ENCODE data around the gene VWA5B1.
"Not testable (repeated sequence)": the region's sequence is repeated elsewhere in the genome, so short reads cannot be mapped to it uniquely, and the experiment has no call there.

VWA5B1 gene, protein sequence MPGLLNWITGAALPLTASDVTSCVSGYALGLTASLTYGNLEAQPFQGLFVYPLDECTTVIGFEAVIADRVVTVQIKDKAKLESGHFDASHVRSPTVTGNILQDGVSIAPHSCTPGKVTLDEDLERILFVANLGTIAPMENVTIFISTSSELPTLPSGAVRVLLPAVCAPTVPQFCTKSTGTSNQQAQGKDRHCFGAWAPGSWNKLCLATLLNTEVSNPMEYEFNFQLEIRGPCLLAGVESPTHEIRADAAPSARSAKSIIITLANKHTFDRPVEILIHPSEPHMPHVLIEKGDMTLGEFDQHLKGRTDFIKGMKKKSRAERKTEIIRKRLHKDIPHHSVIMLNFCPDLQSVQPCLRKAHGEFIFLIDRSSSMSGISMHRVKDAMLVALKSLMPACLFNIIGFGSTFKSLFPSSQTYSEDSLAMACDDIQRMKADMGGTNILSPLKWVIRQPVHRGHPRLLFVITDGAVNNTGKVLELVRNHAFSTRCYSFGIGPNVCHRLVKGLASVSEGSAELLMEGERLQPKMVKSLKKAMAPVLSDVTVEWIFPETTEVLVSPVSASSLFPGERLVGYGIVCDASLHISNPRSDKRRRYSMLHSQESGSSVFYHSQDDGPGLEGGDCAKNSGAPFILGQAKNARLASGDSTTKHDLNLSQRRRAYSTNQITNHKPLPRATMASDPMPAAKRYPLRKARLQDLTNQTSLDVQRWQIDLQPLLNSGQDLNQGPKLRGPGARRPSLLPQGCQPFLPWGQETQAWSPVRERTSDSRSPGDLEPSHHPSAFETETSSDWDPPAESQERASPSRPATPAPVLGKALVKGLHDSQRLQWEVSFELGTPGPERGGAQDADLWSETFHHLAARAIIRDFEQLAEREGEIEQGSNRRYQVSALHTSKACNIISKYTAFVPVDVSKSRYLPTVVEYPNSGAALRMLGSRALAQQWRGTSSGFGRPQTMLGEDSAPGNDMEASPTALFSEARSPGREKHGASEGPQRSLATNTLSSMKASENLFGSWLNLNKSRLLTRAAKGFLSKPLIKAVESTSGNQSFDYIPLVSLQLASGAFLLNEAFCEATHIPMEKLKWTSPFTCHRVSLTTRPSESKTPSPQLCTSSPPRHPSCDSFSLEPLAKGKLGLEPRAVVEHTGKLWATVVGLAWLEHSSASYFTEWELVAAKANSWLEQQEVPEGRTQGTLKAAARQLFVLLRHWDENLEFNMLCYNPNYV

DNA sequence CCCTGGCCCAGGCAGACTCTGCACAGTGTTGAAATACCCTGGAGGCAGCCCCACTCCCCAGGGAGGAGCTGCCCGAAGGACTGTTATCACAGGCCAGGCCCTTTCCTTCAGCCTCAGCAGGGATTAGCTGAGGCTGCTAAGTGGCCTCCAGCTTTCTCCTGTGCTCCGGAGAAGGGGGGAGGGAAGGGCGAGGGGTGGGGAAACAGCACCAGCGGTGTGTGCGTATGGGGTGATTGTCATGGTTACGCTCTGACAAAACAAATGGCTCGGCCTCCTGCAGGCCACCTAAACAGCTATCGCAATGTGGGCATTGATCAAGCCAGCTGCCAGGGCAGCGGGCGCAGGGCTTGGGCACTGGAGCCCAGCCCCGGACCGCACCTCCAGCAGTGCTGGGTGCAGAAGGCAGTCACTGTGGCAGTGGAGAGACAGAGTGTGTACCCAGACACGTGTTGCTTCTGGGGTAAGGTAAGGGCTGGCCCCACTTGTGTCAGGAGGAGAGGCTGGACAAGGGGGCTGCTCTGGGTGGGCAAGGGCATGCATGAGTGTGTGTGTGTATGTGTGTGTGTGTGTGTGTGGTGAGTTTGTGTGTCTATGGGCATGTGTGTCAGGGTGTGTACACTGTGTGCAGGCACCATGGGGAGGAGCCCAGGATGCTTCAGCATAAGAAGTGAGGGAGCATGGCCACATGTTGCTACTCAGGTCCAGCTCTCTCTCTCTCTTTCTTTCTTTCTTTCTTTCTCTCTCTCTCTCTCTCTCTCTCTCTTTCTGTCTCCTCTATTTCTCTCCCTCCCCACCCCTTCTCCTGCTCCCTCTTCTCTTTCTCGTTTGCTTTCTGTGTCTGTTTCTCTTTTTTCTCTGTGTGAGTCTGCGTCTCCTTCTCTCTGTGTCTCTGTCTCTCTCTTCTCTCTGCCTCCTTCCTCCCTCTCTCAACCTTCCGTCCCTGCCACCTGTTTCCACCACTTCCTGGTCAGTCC is at the start of gene VWA5B1:
TSS of gene VWA5B1 (plus strand) at position 252 of the 974 bp plus-strand sequence. CDS start 19,727 bp downstream, outside the sequence.
- peak; percentile 60 for DNase-seq (ENCODE audit: low read depth, low spot score)

DNA sequence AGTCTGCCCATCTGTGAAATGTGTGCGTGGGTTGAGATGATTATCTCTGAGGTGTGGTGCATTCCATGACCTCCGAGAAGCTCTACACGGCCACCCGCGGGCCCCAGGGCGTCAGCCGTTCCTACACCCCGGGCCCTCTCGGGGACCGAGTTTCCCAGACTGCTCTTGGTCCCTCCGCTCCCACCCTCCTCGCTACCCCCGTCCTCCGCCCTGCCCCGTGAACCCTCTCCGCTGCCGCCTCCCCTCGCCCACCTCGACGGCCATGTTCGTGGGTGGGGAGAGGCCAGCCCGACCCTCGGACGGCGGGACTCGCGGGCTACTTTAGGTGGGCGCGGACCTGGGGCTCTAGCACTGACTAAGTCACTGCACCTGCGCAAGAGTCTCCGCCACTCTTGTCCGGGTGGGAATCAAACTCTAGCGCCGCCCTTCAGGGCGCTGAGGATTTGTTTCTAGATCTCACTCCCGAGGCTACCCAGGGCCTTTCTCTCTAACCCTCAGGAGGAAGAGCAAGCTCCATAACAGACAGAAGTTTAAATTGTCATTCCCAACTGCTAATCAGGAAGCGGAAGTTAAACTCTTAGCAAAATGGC is 47.7 kb upstream of the VWA5B1 start:
- DNase-seq (ENCODE audit: low read depth, low spot score): no peak

DNA sequence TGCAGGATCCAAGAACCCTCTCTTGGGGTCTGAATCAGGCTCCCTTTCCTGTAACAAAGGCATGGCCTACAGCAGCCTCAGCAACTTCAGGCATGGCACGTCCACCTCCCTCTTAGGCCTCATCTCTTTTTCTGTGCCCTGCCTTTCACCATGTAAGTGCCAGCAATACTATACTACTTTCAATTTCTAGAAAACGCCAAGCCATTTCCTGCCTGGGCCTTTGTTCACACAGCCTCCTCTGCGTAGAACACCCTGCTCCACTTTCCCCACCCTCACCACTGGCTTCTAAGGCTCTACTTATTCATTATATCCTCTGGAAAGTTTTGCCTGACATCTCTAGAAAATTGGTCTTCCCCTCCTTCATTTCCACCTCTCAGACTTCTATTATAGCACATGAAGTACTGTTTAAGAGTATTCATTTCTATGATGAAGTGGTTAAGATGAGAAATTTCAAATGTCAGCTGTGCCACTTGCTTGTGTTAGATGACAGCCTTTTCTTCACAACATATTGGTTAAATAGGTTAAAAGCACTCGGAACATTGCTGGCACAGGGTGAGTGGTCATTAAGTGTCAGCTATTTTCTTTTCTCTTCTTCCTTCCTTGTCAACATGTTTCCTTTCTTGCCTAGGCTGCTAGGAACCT is 41.6 kb upstream of the VWA5B1 start:
- no peak for DNase-seq (ENCODE audit: low read depth, low spot score)

DNA sequence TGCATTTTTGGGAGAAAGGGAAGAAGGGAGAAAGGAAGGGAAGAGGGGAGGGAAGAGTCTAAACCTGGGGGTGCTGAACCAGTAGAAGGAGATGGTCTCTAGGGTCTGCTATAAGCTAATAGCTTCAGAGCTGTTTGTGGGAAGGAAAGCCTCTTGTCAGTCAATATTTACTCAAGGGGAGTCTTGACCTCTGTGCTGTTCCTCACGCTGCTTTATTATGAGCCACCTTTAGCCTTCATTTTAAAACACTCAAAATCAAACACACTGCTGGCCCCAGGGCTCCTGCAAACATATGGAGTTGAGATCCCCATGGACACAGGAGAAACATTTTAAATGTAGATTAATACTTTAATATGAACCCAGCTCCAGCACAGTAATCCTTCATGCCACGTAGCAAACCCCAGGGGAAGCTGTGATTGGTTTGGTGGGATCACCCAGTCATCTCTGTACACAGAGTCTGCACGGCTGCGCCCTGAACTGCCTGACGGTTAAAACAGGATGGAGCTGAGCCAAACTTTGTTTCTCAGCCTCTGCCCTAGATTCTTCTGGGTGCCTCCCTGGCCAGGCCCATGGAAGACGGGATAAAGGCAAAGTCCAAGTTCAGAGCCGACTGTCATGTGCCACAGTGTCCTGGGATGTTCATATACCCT is 40.2 kb upstream of the VWA5B1 start:
- no peak for DNase-seq (ENCODE audit: low read depth, low spot score)

DNA sequence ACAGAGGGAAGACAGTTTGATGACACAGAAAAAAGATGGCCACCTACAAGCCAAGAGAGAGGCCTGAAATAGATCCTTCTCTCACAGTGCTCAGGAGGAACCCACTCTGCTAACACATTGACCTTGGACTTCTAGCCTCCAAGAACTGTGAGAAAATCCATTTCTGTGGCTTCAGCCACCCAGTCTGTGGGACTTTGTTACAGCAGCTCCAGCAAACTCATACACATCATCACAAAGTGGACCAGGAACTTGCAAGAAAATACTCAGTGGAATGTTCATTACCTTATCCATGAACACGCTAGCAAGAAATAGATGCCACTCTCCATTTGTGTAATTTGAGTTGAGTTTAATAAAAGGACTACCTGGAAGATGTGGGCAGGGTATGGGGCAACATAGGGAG is 38.1 kb upstream of the VWA5B1 start:
- no peak for DNase-seq (ENCODE audit: low read depth, low spot score)

DNA sequence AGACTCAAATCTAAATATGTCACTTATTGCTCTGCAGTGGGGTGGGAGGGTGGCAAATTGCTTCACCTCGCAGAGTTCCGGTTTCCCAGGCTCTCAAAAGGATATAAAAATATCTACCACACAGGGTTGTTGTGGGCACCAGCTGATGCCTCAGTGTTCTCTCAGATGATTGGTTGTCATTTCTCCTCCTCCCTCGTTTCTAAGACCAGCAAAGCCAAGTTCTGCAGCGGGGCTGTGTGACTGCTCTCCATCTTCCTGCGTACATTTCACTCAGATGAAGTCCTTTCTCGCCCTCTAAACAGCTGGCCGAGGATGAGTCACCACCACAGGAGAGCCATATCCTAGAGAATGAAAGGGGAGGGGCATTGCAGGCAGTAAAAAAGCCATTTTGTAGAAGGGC is 35.0 kb upstream of the VWA5B1 start:
- no peak for DNase-seq (ENCODE audit: low read depth, low spot score)

DNA sequence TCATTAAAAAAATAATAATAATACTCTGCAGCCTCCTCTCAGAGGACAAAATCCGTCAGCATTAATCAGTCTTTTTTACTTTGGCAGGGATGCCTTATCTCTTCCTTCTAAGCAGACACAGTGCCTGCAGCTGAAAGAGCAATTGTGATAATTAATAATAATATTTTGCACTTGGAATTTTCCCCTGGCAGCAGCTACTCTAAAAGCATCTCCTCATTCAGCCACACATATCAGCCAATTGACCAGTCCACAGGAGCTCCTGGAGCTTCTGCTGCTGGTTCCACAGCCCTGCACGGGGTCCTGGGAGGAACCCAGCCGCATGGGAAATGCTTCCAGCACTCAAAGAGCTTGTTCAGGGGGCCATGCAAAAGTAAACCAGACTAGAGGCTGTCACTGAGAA is 31.0 kb upstream of the VWA5B1 start:
- no peak for DNase-seq (ENCODE audit: low read depth, low spot score)

DNA sequence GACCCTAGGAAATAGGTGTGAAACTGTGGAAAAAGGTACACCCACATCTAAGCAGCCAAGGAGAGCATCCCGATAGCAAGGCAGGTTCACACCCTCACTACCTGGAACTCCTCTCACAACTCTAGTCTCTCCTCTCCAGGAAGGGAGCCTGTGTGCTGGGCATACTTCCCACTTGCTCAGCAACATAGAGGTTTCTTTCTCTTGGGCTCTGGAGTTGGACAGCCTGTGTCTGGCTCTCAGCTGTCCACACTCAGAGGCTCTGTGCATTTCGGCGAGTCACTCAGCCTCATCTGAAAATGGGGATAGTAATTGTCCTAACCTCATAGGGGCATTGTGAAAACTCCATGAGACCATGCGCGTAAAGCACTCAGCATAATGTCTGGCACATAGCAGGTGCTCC is 29.6 kb upstream of the VWA5B1 start:
- DNase-seq (ENCODE audit: low read depth, low spot score): no peak

DNA sequence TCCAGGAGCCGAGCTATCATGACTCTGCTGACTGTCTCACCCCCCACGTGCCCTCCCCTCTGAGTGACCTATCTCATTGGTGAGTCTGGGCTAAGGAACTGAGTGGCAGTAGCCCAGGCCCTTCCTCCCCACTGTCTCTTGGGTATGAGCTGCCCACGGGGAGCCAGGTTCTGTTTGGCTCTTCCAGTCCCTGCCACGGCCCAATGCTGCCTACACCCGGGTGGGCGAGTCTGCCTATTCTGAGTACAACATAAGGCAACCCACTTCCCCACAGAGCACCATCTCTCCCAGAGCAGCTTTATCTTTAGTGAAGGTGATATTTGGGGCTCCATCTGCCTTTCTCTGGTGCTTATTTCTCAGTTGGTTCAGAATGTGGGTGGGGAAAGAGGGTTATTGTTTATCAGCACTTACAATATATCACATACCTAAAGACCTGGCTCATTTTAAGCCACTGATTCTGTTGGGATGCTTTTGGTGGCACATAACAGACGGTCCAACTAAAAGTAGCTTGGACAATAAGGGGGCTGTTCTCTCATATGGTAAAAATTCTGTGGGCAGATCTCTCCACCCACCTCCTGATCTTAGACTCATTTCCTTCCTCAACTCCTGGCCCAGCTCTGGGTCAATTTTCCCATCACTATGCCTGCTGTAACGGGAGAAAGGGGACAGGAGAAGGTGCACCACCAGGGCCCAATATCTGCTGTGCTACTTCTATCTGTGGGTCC is 27.7 kb upstream of the VWA5B1 start:
- no peak for DNase-seq (ENCODE audit: low read depth, low spot score)

DNA sequence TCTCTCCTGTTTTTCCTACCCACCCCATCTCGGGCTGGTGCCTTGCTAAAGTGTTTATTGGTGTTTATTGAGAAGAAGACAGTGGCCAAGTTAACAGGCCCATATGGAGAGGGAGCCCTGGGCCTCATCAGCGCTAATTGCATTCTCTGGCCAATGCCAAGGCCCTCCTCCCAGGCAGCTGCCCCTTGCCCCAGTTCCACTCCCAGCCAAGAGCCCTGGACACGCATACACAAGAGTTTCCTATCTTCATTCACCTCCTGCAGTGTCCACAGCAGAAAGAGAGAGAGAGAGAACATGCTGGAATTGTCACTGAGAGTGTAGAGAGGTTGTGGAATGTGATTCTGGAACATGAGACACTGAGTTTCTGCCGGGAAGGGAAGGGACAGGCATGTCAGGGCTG is 25.4 kb upstream of the VWA5B1 start:
- DNase-seq (ENCODE audit: low read depth, low spot score): no peak

DNA sequence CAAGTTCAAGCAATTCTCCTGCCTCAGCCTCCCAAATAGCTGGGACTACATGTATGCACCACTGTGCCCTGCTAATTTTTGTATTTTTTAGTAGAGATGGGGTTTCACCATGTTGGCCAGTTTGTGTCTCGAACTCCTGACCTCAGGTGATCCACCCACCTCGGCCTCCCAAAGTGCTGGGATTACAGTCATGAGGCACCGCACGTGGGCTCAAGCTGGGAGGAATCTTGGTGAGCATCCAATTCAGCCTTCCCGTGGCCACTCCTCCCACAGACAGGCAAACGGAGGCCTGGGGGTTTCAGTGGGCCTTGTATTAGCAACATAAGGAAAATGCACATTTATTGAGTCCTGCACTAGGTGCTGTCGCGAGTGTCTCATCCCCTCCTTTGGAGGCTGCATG is 24.5 kb upstream of the VWA5B1 start:
- DNase-seq (ENCODE audit: low read depth, low spot score): no peak

DNA sequence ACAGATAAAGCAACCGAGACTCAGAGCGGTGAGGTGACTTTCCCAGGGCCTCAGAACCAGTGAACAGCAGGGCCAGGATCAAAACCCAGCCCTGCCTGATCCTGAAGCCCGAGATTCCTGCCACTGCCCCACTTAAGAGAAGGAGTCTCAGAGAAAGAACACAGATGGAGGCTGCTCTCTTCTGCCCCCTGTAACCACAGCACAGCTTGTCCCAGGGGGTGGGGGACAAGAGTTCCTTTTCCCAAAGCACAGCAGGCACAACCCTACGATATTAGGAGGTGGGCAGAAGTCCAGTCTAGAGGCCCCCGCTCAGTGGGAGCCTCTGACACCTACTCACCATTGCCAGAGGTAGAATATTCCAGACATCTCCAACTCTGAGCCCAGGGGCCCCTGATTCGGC is 24.0 kb upstream of the VWA5B1 start:
- DNase-seq (ENCODE audit: low read depth, low spot score): no peak

DNA sequence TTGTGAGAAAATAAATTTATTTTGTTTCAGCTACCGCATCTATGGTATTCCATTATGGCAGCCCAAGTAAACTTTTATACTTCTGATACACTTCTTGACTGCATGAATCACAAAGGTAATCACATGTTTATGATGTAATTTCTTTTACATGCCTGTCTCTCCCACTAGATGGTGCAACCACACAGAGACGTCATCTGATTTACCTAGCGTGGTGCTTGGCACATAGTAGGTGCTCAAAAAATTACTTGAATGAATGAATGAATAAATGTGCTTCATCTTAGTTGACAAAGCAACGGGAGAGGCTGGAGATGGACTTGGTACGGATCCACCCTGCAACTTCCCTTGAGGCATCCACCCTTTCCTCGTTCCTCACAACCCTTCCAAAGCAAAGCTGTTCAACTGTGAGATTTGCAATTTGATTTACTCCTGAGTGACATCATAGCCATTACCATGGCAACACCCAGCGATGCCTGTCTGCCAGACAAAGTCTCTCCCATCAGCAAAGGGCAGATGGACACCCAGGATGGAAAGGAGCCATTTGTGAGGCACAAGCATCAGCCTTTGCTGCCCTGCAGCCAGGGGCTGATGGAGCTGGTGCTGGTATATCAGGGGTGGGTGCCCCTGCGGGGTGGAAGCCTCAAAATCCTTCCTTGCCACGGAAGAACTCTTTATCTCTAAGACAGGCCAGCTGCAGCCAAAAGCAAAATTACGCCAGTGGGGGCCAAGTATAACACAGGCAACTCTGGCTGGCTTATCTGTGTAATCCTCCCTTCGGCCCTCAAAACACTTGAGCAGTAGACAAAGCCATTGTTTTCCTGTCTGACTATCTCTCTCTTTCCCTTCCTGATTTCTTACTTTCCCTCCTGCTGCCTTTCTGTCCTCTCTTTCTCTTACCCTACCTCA is 18.9 kb upstream of the VWA5B1 start:
- DNase-seq (ENCODE audit: low read depth, low spot score): no peak

DNA sequence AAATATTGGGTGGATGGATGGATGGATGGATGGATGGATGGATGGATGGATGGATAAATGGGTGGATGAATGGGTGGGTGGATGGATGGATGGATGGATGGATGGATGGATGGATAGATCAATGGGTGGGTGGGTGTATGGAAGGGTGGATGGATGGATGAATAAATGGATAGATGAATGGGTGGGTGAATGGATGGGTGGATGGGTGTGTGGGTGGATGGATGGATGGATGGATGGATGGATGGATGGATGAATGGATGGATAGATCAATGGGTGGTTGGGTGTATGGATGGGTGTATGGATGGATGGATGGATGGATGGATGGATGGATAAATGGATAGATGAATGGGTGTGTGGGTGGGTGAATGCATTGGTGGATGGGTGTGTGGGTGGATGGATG is 17.0 kb upstream of the VWA5B1 start:
- DNase-seq (ENCODE audit: low read depth, low spot score): not testable (repeated sequence)

DNA sequence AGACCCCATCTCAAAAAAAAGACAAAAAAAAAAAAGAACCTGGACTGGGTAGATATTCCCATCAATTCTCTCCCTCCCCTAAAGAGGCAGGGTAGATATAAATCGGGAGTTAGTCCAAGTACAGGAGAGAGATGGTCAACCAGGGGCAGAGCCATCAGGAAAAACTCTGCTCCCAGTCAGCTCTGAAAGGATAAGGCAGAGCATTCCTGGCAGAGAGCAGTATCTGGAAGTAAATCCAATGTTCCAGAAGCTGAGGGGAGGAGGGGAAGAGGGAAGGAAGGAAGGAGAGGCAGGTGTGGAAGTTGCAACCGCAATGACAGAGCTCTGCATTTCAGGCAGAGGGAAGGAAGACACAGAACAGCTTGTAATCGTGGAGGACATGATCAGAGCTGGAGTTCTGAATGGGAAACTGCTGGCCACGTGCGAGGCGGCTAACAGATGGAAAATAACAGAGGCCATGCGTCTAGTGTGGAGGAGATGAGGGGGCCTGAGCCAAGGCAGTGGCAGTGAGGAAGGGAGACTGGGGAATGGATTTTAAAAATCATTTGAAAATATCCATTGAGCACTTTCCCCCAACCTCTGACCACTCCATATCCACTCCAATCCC is 15.3 kb upstream of the VWA5B1 start:
- no peak for DNase-seq (ENCODE audit: low read depth, low spot score)

DNA sequence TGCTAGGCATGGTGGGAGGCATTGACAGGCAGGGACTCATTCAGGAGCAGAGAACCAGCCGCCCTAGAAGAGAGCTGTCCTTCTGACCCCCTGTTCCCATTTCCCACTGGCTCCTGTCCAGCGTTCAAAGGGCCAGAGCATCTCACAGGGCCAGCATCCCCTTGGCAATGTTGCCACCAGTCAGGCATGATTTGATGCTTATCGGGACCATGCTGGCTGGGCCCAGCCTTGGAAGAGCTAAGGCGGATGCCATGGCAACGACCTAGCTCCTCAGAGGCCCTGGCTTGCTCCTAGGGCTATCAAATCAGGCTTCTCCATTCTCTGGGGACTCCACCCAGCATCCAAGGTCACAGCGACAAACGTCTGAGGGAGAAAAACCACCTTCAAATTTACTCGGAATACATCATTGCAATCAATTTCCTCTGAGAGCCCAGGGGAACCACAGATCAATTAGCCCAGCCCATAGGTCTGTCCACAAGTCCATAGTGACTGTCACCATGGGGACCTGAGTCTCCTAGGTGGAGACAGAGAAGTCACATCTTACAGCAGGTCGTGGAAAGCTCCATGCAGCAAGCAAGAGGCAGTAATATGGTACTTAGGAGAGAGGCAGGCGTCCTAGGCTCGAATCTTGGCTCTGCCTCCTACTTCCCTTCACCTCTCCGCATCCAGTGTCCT is 14.1 kb upstream of the VWA5B1 start:
- no peak for DNase-seq (ENCODE audit: low read depth, low spot score)

DNA sequence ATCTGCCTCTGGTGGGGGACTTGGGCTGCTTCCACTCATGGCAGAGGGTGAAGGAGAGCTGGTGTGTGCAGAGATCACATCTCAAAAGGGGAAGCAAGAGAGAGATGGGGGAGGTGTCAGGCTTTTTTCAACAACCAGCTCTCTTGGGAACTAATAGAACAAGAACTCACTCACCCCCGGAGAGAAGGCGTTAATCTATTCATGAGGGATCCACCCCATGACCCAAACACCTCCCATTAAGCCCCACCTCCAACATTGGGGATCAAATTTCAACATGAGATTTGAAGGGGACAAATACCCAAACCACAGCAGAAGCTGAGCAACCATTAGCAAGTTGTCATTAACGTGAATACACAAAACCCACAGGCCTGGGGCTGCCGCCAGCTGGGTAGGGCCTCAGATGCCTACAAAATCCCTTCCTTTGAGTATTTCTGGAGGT is 12.0 kb upstream of the VWA5B1 start:
- DNase-seq (ENCODE audit: low read depth, low spot score): peak; percentile 48
